Peyer's patch (tissue), 4 donors: Measurements from ENCODE around the gene TMEM234.

Source experiments
- POLR2A ChIP-seq, 2 donors: fragments of 450-650 bp; IDR thresholded peaks; one replicate each; pipeline ENCODE4 v1.5.1; 2017; ENCODE audit warnings: antibody characterized with exemption in 2 of 2, mild to moderate bottlenecking in 2 of 2, moderate library complexity in 2 of 2
- TF ChIP-seq, protein P1 (sequence below), 6 experiments: fragments of 450-650 bp in 4 of 6; fragments of 200-600 bp in 2 of 6; sonication (generic) in 1 of 6; IDR thresholded peaks; one replicate each; pipeline ENCODE4 v1.5.1; 2017 to 2019; ENCODE audit warnings: antibody characterized with exemption in 6 of 6, mild to moderate bottlenecking in 3 of 6, moderate library complexity in 1 of 6

DNA sequence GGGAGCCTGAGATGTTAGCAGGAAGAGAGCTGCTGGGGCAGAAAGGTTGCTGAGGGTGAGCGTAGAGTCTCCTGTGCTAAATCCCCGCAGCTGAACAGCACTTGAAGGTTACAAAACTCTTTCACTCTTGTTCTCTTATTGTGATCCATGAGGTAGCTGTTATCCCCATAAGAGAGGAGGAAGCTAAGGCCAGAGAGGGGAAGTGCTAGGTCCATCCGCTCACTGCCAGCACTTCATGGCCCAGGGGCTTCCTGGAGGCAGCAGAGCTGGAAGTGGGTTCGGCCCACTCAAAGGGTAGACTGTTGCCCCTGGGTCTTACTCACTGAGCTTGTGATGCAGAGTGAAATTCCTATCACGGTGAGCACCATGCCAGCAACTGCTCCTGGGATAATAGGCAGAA, 5.6 kb downstream of the TMEM234 start:
- TF ChIP-seq POLR2A (IDR thresholded peaks at IDR 0.05): no peak
- TF ChIP-seq, protein P1, sequence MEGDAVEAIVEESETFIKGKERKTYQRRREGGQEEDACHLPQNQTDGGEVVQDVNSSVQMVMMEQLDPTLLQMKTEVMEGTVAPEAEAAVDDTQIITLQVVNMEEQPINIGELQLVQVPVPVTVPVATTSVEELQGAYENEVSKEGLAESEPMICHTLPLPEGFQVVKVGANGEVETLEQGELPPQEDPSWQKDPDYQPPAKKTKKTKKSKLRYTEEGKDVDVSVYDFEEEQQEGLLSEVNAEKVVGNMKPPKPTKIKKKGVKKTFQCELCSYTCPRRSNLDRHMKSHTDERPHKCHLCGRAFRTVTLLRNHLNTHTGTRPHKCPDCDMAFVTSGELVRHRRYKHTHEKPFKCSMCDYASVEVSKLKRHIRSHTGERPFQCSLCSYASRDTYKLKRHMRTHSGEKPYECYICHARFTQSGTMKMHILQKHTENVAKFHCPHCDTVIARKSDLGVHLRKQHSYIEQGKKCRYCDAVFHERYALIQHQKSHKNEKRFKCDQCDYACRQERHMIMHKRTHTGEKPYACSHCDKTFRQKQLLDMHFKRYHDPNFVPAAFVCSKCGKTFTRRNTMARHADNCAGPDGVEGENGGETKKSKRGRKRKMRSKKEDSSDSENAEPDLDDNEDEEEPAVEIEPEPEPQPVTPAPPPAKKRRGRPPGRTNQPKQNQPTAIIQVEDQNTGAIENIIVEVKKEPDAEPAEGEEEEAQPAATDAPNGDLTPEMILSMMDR (IDR thresholded peaks at IDR 0.05): no peak
